Tibial nerve (tissue), 3 donors: ENCODE data around the gene PSMF1.

Source experiments
- CTCF ChIP-seq, 5 experiments: fragments of 200-600 bp in 3 of 5; fragments of 450-650 bp in 2 of 5; sonication (generic) in 3 of 5; IDR thresholded peaks; one replicate each; pipeline ENCODE4 v1.5.1; 2016 to 2019; ENCODE audit warnings: antibody characterized with exemption in 5 of 5, mild to moderate bottlenecking in 3 of 5, moderate library complexity in 2 of 5
- POLR2A ChIP-seq, 2 donors: fragments of 450-650 bp; IDR thresholded peaks; one replicate each; pipeline ENCODE4 v1.6.1; 2017; ENCODE audit warnings: antibody characterized with exemption in 2 of 2, mild to moderate bottlenecking in 2 of 2, moderate library complexity in 2 of 2

GRCh38 chr20:1204113-1204512, 85.7 kb downstream of the PSMF1 start:
- TF ChIP-seq POLR2A (IDR thresholded peaks at IDR 0.05) (no peak), CTCF (IDR thresholded peaks at IDR 0.05) (no peak)
